ENCODE measurements around the gene GNG13. TPM values are rescaled to one million over a fixed set of nuclear protein-coding genes. Genes with fewer than 3 reads are reported as not detected.

GNG13 gene
- total and polyA plus RNA-seq, 2 experiments from 2014 or later, result 0.29 TPM; not detected in 1

DNA sequence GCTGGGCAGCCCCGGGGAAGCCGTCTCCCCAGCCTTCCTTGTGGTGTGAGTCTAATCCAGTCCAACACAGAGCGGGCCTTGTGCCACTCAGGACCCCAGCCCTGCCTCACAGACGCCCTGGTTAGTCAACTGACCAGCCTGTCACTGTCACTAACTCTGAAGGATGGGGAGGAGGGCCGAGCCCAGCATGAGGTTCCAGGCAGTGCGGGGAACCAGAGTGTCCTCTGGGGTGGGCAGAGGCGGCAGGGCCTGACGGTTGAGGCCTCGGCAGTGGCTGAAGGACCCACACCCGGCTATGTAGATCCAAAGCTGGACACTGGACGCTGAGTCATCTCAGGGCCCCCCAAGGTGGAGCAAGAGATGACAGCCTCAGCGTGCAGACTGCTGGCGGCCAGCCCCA, 21.0 kb downstream of the GNG13 start:
- Histone ChIP-seq H3F3A (replicated peaks; ENCODE audit: low read depth) (peaks cover 3% of the 10 kb centered on the region; the same call in 1 of the 2 replicates), H2AFZ (no peak overlapping the region), H4K20me1 (replicated peaks; ENCODE audit: insufficient read depth) (no peaks in the 10 kb centered on the region), H3K27ac (ENCODE audit: low read depth) (no peak overlapping the region), H3K4me1 (ENCODE audit: insufficient read depth) (no peaks in the 10 kb centered on the region), H3K4me3 (no peak overlapping the region), H3K27me3 (ENCODE audit: insufficient read depth) (no peaks in the 10 kb centered on the region), H3K36me3 (ENCODE audit: insufficient read depth) (no peaks in the 10 kb centered on the region), H3K4me2 (no peak overlapping the region), H3K79me2 (replicated peaks; ENCODE audit: insufficient read depth) (no peaks in the 10 kb centered on the region), H3K9me2 (ENCODE audit: insufficient read depth) (no peaks in the 10 kb centered on the region)
- Mint-ChIP-seq H3K4me3 (no peak overlapping the region), H3K27ac (no peak overlapping the region), H3K27me3 (ENCODE audit: insufficient read depth, low read depth, poor library complexity) (peaks cover 7% of the 10 kb centered on the region), H3K36me3 (ENCODE audit: low read depth) (no peaks in the 10 kb centered on the region), H3K4me1 (no peaks in the 10 kb centered on the region), H3K9me3 (no peaks in the 10 kb centered on the region)
- DNase-seq (ENCODE audit: low spot score), result no peak
- ATAC-seq, result no peak
- TF ChIP-seq EZH2phosphoT487 (IDR thresholded peaks at IDR 0.05; ENCODE audit: unreplicated experiment) (no peak), STAT1 (IDR thresholded peaks at IDR 0.05; ENCODE audit: unreplicated experiment) (no peak), CREB1 (CRISPR knock-in tag; IDR thresholded peaks at IDR 0.05; ENCODE audit: low read depth) (no peak), ZNF331 (CRISPR knock-in tag; IDR thresholded peaks at IDR 0.05; ENCODE audit: low read depth) (no peak), NANOG (IDR thresholded peaks at IDR 0.05; ENCODE audit: borderline replicate concordance) (no peak), ZNF114 (CRISPR knock-in tag; IDR thresholded peaks at IDR 0.05) (no peak), POLR2AphosphoS5 (IDR thresholded peaks at IDR 0.05; ENCODE audit: low read depth) (no peak), JUNB (IDR thresholded peaks at IDR 0.05; ENCODE audit: unreplicated experiment) (no peak), EZH2 (IDR thresholded peaks at IDR 0.05; ENCODE audit: low read depth, unreplicated experiment) (no peak)
- TF ChIP-seq, protein P1, sequence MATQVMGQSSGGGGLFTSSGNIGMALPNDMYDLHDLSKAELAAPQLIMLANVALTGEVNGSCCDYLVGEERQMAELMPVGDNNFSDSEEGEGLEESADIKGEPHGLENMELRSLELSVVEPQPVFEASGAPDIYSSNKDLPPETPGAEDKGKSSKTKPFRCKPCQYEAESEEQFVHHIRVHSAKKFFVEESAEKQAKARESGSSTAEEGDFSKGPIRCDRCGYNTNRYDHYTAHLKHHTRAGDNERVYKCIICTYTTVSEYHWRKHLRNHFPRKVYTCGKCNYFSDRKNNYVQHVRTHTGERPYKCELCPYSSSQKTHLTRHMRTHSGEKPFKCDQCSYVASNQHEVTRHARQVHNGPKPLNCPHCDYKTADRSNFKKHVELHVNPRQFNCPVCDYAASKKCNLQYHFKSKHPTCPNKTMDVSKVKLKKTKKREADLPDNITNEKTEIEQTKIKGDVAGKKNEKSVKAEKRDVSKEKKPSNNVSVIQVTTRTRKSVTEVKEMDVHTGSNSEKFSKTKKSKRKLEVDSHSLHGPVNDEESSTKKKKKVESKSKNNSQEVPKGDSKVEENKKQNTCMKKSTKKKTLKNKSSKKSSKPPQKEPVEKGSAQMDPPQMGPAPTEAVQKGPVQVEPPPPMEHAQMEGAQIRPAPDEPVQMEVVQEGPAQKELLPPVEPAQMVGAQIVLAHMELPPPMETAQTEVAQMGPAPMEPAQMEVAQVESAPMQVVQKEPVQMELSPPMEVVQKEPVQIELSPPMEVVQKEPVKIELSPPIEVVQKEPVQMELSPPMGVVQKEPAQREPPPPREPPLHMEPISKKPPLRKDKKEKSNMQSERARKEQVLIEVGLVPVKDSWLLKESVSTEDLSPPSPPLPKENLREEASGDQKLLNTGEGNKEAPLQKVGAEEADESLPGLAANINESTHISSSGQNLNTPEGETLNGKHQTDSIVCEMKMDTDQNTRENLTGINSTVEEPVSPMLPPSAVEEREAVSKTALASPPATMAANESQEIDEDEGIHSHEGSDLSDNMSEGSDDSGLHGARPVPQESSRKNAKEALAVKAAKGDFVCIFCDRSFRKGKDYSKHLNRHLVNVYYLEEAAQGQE (IDR thresholded peaks at IDR 0.05; ENCODE audit: unreplicated experiment), result no peak
- TF ChIP-seq, protein P2, sequence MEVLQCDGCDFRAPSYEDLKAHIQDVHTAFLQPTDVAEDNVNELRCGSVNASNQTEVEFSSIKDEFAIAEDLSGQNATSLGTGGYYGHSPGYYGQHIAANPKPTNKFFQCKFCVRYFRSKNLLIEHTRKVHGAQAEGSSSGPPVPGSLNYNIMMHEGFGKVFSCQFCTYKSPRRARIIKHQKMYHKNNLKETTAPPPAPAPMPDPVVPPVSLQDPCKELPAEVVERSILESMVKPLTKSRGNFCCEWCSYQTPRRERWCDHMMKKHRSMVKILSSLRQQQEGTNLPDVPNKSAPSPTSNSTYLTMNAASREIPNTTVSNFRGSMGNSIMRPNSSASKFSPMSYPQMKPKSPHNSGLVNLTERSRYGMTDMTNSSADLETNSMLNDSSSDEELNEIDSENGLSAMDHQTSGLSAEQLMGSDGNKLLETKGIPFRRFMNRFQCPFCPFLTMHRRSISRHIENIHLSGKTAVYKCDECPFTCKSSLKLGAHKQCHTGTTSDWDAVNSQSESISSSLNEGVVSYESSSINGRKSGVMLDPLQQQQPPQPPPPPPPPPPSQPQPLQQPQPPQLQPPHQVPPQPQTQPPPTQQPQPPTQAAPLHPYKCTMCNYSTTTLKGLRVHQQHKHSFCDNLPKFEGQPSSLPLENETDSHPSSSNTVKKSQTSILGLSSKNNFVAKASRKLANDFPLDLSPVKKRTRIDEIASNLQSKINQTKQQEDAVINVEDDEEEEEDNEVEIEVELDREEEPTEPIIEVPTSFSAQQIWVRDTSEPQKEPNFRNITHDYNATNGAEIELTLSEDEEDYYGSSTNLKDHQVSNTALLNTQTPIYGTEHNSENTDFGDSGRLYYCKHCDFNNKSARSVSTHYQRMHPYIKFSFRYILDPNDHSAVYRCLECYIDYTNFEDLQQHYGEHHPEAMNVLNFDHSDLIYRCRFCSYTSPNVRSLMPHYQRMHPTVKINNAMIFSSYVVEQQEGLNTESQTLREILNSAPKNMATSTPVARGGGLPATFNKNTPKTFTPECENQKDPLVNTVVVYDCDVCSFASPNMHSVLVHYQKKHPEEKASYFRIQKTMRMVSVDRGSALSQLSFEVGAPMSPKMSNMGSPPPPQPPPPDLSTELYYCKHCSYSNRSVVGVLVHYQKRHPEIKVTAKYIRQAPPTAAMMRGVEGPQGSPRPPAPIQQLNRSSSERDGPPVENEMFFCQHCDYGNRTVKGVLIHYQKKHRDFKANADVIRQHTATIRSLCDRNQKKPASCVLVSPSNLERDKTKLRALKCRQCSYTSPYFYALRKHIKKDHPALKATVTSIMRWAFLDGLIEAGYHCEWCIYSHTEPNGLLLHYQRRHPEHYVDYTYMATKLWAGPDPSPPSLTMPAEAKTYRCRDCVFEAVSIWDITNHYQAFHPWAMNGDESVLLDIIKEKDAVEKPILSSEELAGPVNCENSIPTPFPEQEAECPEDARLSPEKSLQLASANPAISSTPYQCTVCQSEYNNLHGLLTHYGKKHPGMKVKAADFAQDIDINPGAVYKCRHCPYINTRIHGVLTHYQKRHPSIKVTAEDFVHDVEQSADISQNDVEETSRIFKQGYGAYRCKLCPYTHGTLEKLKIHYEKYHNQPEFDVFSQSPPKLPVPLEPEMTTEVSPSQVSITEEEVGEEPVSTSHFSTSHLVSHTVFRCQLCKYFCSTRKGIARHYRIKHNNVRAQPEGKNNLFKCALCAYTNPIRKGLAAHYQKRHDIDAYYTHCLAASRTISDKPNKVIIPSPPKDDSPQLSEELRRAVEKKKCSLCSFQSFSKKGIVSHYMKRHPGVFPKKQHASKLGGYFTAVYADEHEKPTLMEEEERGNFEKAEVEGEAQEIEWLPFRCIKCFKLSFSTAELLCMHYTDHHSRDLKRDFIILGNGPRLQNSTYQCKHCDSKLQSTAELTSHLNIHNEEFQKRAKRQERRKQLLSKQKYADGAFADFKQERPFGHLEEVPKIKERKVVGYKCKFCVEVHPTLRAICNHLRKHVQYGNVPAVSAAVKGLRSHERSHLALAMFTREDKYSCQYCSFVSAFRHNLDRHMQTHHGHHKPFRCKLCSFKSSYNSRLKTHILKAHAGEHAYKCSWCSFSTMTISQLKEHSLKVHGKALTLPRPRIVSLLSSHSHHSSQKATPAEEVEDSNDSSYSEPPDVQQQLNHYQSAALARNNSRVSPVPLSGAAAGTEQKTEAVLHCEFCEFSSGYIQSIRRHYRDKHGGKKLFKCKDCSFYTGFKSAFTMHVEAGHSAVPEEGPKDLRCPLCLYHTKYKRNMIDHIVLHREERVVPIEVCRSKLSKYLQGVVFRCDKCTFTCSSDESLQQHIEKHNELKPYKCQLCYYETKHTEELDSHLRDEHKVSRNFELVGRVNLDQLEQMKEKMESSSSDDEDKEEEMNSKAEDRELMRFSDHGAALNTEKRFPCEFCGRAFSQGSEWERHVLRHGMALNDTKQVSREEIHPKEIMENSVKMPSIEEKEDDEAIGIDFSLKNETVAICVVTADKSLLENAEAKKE (CRISPR knock-in tag; IDR thresholded peaks at IDR 0.05), result no peak
- TF ChIP-seq, protein P3, sequence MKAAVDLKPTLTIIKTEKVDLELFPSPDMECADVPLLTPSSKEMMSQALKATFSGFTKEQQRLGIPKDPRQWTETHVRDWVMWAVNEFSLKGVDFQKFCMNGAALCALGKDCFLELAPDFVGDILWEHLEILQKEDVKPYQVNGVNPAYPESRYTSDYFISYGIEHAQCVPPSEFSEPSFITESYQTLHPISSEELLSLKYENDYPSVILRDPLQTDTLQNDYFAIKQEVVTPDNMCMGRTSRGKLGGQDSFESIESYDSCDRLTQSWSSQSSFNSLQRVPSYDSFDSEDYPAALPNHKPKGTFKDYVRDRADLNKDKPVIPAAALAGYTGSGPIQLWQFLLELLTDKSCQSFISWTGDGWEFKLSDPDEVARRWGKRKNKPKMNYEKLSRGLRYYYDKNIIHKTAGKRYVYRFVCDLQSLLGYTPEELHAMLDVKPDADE (IDR thresholded peaks at IDR 0.05), result no peak
- TF ChIP-seq, protein P4, sequence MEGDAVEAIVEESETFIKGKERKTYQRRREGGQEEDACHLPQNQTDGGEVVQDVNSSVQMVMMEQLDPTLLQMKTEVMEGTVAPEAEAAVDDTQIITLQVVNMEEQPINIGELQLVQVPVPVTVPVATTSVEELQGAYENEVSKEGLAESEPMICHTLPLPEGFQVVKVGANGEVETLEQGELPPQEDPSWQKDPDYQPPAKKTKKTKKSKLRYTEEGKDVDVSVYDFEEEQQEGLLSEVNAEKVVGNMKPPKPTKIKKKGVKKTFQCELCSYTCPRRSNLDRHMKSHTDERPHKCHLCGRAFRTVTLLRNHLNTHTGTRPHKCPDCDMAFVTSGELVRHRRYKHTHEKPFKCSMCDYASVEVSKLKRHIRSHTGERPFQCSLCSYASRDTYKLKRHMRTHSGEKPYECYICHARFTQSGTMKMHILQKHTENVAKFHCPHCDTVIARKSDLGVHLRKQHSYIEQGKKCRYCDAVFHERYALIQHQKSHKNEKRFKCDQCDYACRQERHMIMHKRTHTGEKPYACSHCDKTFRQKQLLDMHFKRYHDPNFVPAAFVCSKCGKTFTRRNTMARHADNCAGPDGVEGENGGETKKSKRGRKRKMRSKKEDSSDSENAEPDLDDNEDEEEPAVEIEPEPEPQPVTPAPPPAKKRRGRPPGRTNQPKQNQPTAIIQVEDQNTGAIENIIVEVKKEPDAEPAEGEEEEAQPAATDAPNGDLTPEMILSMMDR (conservative IDR thresholded peaks at IDR 0.05; ENCODE audit: low read depth in 2 of 2), result no peak
